Caco-2 (cell line): ENCODE measurements around the gene ZNF638. TPM values are rescaled to one million over a fixed set of nuclear protein-coding genes. Genes with fewer than 3 reads are reported as not detected.

Experiments
- BruUV-seq: library from RNA; stranded (reverse); fragments of 400-500 nt; replicated peaks from 2 replicates; lab custom pipeline; 2021; lab: Mats Ljungman, UMichigan
- CTCF ChIA-PET: fragments of 300-600 bp; sonication (Branson Sonifier 250); formaldehyde crosslinking; loops from one replicate; lab custom pipeline; 2022; ENCODE audit warnings: antibody characterized with exemption; lab: Charles Lee
- POLR2A ChIA-PET: fragments of 300-600 bp; sonication (Branson Sonifier 250); formaldehyde crosslinking; loops from one replicate; lab custom pipeline; 2022; ENCODE audit warnings: antibody characterized with exemption; lab: Charles Lee
- DNase-seq, 2 experiments: peaks; one replicate each; pipeline versions ENCODE4 v3.0.0 to v3.0.0-alpha.2; 2020 to 2022
- H3K27me3 ChIP-seq: replicated peaks from 2 replicates; pipeline ENCODE4 v1.6.0; 2011; ENCODE audit warnings: low read length; ENCODE audit not compliant: control insufficient read depth, insufficient read depth
- H3K36me3 ChIP-seq: 2 replicates; pipeline ENCODE4 v1.5.1; 2011; ENCODE audit warnings: low read length; ENCODE audit not compliant: control insufficient read depth, insufficient read depth
- H3K4me1 ChIP-seq: fragments of 250-450 bp; sonication (Bioruptor Pico); 2 replicates; pipeline ENCODE4 v1.5.1; 2020; ENCODE audit warnings: mild to moderate bottlenecking
- H3K4me3 ChIP-seq: 2 replicates; pipeline ENCODE4 v1.5.1; 2011; ENCODE audit warnings: low read depth, mild to moderate bottlenecking, control low read depth, low read length
- H3K9me3 ChIP-seq: fragments of 250-450 bp; sonication (Bioruptor Pico); 2 replicates; pipeline ENCODE4 v1.5.1; 2020; ENCODE audit warnings: mild to moderate bottlenecking, moderate library complexity
- H3K27ac Mint-ChIP-seq: one replicate; pipeline ENCODE4 v1.8.0; 2022; ENCODE audit warnings: mixed read lengths; ENCODE audit not compliant: unreplicated experiment
- H3K27me3 Mint-ChIP-seq: one replicate; pipeline ENCODE4 v1.8.0; 2022; ENCODE audit warnings: mixed read lengths; ENCODE audit not compliant: insufficient read depth, unreplicated experiment
- H3K36me3 Mint-ChIP-seq: one replicate; pipeline ENCODE4 v1.8.0; 2022; ENCODE audit warnings: mild to moderate bottlenecking, mixed read lengths; ENCODE audit not compliant: insufficient read depth, unreplicated experiment
- H3K4me1 Mint-ChIP-seq: one replicate; pipeline ENCODE4 v1.8.0; 2022; ENCODE audit warnings: low read depth, mixed read lengths; ENCODE audit not compliant: unreplicated experiment
- H3K4me3 Mint-ChIP-seq: one replicate; pipeline ENCODE4 v1.8.0; 2022; ENCODE audit warnings: mild to moderate bottlenecking, moderate library complexity, mixed read lengths; ENCODE audit not compliant: unreplicated experiment
- H3K9me3 Mint-ChIP-seq: one replicate; pipeline ENCODE4 v1.8.0; 2022; ENCODE audit warnings: mixed read lengths; ENCODE audit not compliant: unreplicated experiment
- intact Hi-C: fragments of 100-400 bp; cut with micrococcal nuclease; formaldehyde crosslinking; loops from one replicate; pipeline ENCODE4 v1.10.0; 2022; ENCODE audit not compliant: unreplicated experiment
- total RNA-seq: library from RNA; stranded (reverse); gene quantifications from 2 replicates; pipeline ENCODE4 v1.2.3, GENCODE V29; 2022
- TF ChIP-seq, protein P1 (sequence below), 2 experiments: fragments of 200-600 bp in 1 of 2; IDR thresholded peaks; 1 replicate in 1 of 2; 2 replicates in 1 of 2; pipeline versions ENCODE4 v1.5.1 to v1.8.0; 2011 to 2022; ENCODE audit warnings: antibody characterized with exemption in 1 of 2, control low read depth in 1 of 2, inconsistent platforms in 1 of 2, low read depth in 1 of 2, low read length in 1 of 2, mild to moderate bottlenecking in 1 of 2, moderate library complexity in 1 of 2; ENCODE audit not compliant: insufficient read depth in 1 of 2, severe bottlenecking in 1 of 2, unreplicated experiment in 1 of 2

The ZNF638 gene
- total RNA-seq, 1 experiment from 2014 or later = 133 TPM

DNA sequence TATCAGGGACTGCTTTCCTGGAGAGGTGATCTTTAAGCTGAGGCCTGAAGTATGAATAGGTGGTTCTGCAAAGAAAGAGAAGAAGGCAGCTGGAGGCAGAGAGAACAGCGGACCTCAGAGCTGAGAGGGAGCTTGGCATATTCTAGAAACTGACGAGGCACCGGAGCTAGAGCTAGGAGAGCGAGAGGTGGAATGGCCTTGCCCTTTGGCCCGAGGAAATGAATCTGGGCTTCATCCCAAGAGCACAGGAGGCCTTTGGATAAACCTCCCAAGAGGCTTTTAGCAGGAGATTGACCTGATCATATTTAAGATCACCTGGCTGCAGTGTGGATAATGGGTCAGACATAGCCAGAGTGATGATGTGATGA is 129.7 kb downstream of the ZNF638 start:
- no peaks in the 10 kb centered on the region for H3K27me3 Mint-ChIP-seq
- no peaks in the 10 kb centered on the region for H3K27me3 ChIP-seq
- H3K27ac Mint-ChIP-seq = no peak overlapping the region
- H3K4me1 ChIP-seq = peaks cover 6% of the 10 kb centered on the region
- CTCF ChIA-PET = interaction anchor here (1.0 to 1.4 kb wide), 6 partner anchors 8 to 234 kb away, joined by 3 to 19 read pairs (median 4); partner anchors contain the start of gene PAIP2B
- no peak for DNase-seq
- no TSS peak for BruUV-seq
- H3K9me3 ChIP-seq = no peaks in the 10 kb centered on the region; the same call in 1 of the 2 replicates
- intact Hi-C loops = loop anchor here (1.0 kb wide), 1 partner anchor 49 kb away; no protein-coding TSS in a partner anchor
- no peaks in the 10 kb centered on the region for H3K9me3 Mint-ChIP-seq
- H3K36me3 ChIP-seq = no peaks in the 10 kb centered on the region; the same call in 1 of the 2 replicates
- TF ChIP-seq, protein P1, sequence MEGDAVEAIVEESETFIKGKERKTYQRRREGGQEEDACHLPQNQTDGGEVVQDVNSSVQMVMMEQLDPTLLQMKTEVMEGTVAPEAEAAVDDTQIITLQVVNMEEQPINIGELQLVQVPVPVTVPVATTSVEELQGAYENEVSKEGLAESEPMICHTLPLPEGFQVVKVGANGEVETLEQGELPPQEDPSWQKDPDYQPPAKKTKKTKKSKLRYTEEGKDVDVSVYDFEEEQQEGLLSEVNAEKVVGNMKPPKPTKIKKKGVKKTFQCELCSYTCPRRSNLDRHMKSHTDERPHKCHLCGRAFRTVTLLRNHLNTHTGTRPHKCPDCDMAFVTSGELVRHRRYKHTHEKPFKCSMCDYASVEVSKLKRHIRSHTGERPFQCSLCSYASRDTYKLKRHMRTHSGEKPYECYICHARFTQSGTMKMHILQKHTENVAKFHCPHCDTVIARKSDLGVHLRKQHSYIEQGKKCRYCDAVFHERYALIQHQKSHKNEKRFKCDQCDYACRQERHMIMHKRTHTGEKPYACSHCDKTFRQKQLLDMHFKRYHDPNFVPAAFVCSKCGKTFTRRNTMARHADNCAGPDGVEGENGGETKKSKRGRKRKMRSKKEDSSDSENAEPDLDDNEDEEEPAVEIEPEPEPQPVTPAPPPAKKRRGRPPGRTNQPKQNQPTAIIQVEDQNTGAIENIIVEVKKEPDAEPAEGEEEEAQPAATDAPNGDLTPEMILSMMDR (IDR thresholded peaks at IDR 0.05; ENCODE audit: insufficient read depth in 1 of 2, low read depth in 1 of 2, low read length in 1 of 2, severe bottlenecking in 1 of 2, unreplicated experiment in 1 of 2) = no peak
- no peak overlapping the region for H3K4me3 Mint-ChIP-seq
- H3K4me1 Mint-ChIP-seq = peaks cover 3% of the 10 kb centered on the region
- no peak overlapping the region for H3K4me3 ChIP-seq
- POLR2A ChIA-PET = no interaction called here
- H3K36me3 Mint-ChIP-seq = no peaks in the 10 kb centered on the region

DNA sequence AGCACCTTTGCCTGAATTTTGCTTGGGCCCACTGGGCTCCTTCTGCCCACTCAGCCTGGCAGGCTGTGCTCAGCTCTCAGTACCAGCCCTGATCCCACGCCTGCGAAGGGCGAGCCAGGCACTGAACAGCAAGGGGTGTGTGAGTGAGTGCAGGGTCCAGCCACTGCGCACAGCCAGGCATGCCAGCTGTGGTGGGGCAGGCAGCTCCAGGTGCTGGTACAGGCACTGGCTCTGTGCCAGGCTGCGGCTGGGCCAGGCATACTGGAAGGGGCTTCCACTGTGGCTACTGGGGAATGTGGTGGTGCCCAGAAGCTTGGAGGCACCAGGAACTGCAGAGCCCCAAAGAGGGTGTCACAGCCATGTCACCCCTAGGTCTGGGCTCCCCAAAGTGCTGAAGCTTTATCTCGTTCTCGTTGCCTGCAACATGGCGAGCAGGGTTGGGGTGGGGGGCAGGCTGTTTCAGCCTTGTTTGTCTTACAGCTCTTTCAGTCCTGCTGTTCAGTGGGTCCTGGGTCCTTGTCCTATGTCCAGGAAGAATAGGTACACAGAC is 130.5 kb downstream of the ZNF638 start:
- ChIA-PET POLR2A (no interaction called here), CTCF (no interaction called here)
- Histone ChIP-seq H3K4me3 (no peak overlapping the region), H3K36me3 (no peaks in the 10 kb centered on the region; the same call in 1 of the 2 replicates), H3K9me3 (no peaks in the 10 kb centered on the region; the same call in 1 of the 2 replicates), H3K4me1 (no peaks in the 10 kb centered on the region), H3K27me3 (no peaks in the 10 kb centered on the region)
- Mint-ChIP-seq H3K4me3 (no peak overlapping the region), H3K4me1 (peaks cover 3% of the 10 kb centered on the region), H3K9me3 (no peaks in the 10 kb centered on the region), H3K27me3 (peaks cover 3% of the 10 kb centered on the region), H3K36me3 (no peaks in the 10 kb centered on the region), H3K27ac (no peak overlapping the region)
- TF ChIP-seq, protein P1 (IDR thresholded peaks at IDR 0.05; ENCODE audit: insufficient read depth in 1 of 2, low read depth in 1 of 2, low read length in 1 of 2, severe bottlenecking in 1 of 2, unreplicated experiment in 1 of 2) = no peak
- BruUV-seq = no TSS peak
- intact Hi-C loops = no loop called here
- no peak for DNase-seq

DNA sequence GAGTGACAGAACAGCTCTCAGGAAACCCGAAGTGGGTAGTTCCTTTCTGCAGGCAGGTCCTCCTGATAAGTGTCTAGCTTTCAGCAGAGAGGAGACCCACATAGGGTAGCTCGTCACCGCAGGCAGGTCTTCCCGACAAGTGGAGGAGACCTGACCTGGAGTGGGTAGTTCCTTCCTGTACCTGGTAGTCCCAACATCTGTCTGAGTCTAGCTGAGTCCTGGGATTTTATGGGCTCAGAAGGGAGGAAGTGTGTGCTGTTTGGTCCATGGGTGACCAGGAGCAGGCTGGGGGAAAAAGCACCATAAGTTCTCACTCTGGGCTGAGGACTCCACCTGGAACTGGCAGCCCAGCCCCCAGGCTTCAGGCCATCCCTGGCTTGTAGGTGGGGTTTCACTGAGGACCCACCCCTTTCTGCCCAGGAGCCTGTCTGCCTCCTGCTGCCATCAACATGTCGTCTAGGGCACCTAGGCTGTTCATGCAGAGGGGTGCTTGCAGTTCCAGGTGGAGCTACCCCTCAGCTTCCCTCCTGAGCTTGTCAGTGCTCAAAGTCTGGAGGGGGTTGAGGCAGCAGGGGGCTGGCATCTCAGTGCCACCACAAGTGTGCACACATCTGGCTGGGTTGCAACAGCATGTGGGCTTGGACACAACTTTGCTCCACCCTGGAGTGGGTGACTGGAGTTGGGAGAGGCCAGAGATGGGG is 131.2 kb downstream of the ZNF638 start:
- H3K4me3 Mint-ChIP-seq = no peak overlapping the region
- no peak for DNase-seq
- BruUV-seq = no TSS peak
- no peak overlapping the region for H3K27ac Mint-ChIP-seq
- no peaks in the 10 kb centered on the region; the same call in 1 of the 2 replicates for H3K36me3 ChIP-seq
- H3K4me1 ChIP-seq = no peaks in the 10 kb centered on the region
- peaks cover 6% of the 10 kb centered on the region for H3K27me3 Mint-ChIP-seq
- ChIA-PET CTCF (interaction anchor here (0.6 kb wide), 1 partner anchor 24 kb away, joined by 3 read pairs; no protein-coding TSS in a partner anchor), POLR2A (no interaction called here)
- TF ChIP-seq, protein P1 (IDR thresholded peaks at IDR 0.05; ENCODE audit: insufficient read depth in 1 of 2, low read depth in 1 of 2, low read length in 1 of 2, severe bottlenecking in 1 of 2, unreplicated experiment in 1 of 2) = no peak
- no peaks in the 10 kb centered on the region for H3K27me3 ChIP-seq
- H3K4me3 ChIP-seq = no peak overlapping the region
- no peaks in the 10 kb centered on the region for H3K36me3 Mint-ChIP-seq
- no peaks in the 10 kb centered on the region; the same call in 1 of the 2 replicates for H3K9me3 ChIP-seq
- intact Hi-C loops = no loop called here
- H3K9me3 Mint-ChIP-seq = no peaks in the 10 kb centered on the region
- peaks cover 7% of the 10 kb centered on the region for H3K4me1 Mint-ChIP-seq
